ENCODE results near the gene ABCA9.

Gene ABCA9

DNA sequence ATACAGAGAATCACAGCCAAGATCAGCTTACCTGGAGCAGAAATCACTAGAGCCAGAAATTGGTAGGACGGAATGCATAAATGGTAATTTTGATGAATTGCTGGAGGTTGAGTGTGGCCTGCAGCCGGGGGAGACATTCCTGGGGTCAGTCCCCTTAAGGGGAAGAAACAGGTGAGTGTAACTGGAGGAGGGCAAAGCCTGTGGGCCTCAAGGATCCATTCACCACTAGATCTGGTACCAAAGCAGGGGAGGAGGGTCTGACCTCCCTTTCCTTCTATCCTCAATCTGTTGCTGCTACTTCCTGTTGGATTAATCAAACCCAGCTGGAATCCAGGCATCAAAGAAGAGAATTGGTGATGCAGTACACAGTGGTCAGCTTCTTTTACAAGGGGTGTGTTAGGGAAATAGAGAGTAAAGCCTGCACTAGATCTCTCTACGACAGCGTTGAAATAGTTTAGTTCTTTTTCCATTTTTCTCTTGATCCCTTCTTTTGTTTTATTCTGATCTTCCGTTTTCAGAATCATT, 8.6 kb upstream of the ABCA9 start:
- FAIRE-seq, result no peak
- no peak for DNase-seq (ENCODE audit: insufficient read length, low spot score)

DNA sequence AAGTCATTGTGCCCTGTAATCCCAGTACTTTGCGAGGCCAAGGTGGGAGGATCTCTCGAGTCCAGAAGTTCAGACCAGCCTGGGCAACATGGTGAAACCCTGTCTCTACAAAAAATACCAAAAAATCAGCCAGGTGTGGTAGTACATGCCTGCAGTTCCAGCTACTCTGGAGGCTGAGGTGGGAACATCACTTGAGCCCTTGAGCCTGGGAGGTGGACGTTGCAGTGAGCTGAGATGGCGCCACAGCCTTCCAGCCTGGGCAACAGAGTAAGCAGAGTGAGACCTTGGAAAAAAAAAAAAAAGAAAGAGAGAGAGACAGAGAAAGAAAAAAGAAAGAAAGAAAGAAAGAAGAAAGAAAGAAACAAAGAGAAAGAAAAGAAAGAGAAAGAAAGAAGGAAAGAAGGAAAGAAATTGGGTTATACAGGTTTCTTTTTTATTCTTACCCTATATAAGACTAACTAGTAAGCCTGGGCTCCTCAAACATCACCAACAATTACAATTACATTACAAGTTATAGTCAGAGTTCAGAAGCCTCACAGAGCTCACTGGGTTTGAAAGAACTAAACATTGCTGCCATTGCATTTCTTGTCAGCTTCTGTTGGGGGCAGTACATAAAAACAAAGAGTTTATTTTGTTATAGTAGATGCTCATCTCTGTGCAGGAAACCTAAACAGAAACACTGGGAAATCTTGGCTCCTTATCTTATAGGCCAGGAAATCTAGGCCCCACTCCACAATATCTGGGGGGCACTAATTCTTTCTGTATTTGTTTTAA, 6.7 kb upstream of the ABCA9 start:
- DNase-seq (ENCODE audit: insufficient read length, low spot score), result no peak
- FAIRE-seq, result no peak

DNA sequence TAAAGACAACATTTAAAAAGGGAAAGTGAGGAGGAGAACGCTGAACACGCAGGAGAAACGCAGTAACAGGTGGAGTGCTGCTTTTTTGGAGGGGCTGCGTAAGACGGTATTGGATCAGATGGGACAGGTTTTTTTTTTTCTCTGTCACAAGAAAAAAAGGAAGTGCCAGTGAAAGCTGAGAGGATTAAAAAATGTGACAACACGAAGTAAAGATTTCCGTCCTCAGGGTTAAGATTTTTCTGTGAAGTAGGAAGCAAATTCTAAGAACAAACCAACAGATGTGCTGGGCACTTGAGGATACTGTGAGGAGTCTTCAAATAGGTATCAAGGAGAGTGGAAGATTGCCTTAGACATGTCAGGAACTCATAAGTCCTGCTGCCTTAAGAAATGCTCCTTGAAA, 5.8 kb upstream of the ABCA9 start:
- peak; percentile 55 for FAIRE-seq
- no peak for DNase-seq (ENCODE audit: insufficient read length, low spot score)

DNA sequence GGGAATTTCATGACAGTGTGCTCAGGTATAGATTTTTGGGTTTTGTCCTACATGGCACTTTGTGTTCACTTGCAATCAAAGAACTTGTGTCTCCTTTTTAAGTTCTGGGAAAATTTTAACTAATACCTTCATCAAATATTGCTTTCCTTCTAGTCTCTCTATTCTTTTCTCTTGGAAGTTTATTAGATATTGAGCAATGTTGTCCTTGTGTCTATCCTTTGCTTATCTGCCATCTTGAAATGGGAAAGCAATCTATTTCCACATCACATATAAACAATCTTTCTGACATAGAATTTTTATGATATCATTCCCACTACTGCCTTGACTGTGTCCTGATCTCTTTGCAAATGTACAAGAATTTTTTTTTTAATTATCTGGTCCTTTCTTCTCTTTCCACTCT, 4.4 kb upstream of the ABCA9 start:
- FAIRE-seq (peak; percentile 26), DNase-seq (ENCODE audit: insufficient read length, low spot score) (no peak)

DNA sequence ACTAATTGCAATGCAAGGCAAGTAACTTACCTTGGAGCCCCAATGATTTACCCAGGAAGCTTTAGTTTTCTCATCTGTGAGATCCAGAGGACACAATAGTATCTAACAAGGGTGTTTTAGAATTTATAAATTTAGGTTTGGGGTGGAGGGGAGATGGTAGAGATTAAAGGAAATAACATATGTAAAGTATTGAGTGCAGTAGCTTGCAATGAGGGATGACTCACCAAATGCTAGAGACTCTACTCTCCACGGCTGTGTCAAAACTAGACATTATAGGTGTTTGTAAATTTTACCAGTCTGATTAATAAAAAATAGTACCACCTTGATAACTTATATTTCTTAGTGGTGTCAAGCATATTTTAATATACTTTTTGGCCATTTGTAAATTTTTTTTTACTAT, 3.7 kb upstream of the ABCA9 start:
- DNase-seq (ENCODE audit: insufficient read length, low spot score), result no peak
- FAIRE-seq, result no peak

DNA sequence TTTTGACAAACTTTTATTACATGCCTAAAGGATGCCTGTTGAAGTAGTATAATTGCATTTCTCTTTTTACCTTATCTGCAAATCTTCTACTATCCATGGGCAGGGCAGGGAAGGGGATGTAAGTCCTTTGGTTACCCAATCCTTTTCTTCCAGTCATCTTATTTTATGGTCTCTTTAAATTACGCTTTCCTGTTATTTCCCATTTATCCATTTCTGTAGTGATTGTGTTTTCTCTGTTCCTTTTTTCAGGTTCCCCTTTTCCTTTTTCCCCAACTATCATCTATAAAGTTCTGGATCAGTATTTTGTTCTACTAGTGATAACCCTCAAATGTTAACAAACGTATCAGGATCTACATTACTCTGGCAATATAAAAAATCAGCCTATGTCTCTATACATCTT, 3.3 kb upstream of the ABCA9 start:
- FAIRE-seq (no peak), DNase-seq (ENCODE audit: insufficient read length, low spot score) (no peak)

DNA sequence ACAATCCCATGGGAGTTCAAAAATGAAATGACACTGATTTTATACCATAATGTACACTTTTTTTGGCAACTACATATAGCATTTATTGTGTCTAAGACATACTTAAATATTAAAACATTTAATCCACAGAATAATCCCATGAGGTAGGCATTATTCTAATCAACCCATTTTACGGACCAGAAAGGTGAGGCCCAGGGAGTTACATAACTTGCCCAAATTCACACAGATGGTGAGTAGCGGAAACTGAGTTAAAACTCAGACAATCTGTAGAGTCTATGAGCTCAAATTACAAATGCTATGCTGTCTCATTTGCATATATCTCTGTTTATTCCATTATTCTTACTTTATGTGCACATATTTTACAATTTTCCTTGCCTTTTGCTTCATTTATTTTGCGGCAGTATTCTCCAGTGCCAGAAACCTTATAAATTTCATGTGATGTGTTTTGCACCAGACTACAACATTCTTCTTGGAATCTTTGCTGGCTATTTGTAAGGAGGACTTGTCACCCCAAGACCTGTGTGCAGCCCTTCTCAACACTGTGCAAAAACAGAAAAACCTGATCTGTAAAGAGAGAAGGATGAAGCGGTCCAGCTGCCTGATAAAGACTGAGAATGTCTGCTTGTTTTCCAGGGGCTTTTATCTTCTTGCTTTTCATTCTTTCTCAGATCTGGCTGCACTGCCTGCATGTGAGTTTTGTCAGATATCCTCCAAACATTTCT, 2.3 kb upstream of the ABCA9 start:
- no peak for DNase-seq (ENCODE audit: insufficient read length, low spot score)
- no peak for FAIRE-seq

DNA sequence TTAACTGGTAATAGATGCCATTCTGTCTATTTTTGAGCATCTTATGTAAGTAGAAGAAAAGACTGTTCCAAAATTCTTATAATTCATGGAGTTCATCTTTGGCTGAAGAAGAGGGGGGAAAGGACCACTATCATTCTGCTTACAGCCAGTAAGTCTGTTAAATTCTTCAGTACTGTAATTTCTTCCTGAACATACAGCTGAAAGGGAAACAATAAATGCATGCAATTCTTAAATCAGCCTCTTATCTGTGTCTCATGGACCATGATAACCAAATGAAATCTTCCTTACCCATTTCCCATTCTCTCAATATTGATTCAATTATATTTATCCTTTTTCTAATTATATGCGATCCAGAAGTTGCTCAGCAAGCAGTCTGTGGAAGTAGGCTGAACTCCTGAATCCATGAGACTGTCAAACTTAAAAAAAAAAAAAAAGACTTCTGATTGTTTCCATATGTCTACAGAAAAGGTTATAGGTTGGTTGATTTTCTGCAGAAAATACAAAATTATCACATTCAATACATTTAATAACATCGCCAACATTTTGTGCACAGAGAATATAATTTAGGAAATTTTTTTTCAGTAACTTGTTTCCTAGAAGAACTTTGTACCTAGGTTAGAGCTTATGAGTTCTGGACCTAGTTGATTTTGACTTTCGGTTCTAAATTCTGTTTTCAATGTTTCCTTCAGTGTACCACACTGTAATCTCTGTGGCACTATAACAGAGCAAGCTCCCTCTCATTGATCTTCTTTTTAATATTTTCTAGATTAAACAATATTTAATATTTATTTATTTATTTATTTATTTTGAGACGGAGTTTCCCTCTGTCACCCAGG, 1.2 kb upstream of the ABCA9 start:
- FAIRE-seq (no peak), DNase-seq (ENCODE audit: insufficient read length, low spot score) (no peak)

DNA sequence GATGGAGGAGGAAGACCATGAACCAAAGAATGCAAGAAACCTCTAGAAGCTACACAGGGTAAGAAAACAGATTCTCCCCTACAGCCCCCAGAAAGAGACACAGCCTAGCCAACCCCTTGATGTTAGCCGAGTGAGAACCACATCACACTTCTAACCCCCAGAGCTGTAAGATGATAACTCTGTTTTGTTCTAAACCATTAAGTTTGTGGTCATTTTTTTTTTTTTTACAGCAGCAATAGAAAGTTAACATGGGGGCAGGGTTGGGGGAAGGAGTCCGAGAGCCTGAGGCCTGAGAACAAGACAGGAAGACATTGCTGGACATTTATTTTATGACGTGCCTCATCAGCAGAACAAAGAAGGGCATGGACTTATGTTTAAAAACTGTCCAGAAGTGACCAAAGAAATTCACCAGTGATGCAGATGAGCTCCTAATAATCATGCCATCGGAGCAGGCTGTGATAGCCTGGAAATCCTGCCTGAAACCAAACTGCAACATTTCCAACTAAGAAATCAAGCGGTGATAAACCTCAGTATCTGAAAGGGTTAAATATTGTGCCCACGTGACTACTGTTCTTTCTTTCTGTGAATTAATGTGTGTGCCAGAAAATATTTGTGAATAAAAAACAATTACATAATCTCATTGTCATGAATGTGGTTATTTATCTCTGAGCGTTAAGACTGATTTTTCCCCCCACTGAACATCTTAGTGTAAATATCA, 1.1 kb downstream of the ABCA9 start:
- no peak for FAIRE-seq
- no peak for DNase-seq (ENCODE audit: insufficient read length, low spot score)

DNA sequence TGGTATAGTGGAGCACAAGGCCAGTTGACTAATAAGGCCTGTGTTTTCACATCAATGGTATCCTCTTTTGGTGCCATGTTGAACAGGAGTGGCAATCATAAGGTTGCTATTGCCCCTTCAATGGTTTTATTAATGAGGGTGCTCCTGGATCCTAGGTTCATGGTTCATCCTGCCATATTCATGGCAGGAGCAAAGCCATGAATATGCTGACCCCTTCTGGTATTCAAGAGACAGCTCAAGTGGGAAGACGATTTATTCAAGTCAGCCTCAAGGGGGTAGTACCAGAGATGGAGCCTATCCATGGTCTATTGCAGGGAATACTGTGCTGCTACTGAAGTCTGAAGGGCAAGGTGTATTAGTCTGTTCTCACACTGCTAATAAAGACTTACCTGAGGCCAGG, 2.6 kb downstream of the ABCA9 start:
- DNase-seq (ENCODE audit: insufficient read length, low spot score) (no peak), FAIRE-seq (no peak)

DNA sequence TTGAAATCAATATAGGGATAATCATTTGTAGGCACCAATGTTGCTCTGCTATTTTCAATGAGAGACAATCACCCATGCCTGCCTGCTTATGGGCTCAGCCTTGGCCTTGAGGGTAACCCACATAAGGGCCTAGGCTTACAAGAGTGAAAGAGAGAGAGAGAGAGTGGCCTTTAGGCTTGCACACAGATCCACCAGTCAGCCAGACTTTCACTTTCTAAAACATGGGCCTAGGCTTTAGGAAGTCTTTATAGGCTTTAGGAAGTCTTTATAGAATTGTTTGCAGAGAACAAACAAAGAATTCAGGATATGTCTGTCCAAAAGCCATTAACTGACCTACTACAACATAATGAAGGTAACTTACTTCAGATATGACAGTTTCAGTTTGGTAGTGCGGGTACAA, 3.4 kb downstream of the ABCA9 start:
- DNase-seq (ENCODE audit: insufficient read length, low spot score), result no peak
- no peak for FAIRE-seq

DNA sequence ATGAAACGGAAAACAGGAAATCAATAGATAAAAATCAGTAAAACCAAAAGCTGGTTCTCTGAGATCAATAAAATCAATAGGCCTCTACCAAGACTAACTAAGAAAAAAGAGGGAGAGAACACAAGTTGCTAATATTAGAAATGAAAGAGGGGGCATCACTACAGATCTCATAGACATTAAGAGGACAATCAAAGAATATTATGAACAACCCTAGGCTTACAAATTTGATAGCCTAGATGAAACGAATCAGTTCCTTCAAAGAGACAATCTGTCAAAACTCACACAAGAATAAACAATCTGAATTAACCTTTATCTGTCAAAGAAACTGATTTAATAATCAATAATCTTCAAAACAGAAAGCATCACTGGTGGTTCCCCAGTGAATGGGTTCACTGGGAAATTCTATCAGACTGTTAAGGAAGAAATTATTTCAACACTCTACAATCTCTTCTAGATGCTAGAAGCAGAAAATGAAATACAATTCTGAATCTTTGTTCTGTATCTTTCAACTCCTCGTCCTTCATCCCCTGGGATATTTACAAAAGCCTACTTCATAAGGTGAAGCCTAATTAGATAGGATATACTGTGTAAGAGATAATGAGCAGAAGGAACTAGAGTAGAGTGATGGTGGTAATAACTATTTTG, 4.4 kb downstream of the ABCA9 start:
- no peak for FAIRE-seq

DNA sequence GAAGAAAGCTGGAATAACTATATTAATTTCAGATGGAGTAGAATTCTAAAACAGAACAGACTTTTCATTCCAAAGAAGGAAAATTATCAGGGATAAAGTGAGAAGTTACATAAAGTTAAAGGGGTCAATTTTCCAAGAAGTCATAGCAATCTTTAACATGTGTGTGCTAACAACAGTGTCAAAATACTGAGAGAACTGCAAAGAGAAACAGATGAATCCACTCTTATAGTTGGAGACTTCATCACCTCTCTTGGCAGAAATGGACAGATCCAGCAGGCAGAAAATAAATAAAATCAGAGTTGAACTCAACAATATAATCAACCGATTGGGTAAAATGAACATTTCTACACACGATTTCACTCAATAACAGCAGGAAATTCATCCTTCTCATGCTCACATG, 5.4 kb downstream of the ABCA9 start:
- DNase-seq (ENCODE audit: insufficient read length, low spot score) (no peak), FAIRE-seq (no peak)

More for the DNA sequence above, 4.4 kb downstream of the ABCA9 start:
- no peak for DNase-seq (ENCODE audit: insufficient read length, low spot score)

DNA sequence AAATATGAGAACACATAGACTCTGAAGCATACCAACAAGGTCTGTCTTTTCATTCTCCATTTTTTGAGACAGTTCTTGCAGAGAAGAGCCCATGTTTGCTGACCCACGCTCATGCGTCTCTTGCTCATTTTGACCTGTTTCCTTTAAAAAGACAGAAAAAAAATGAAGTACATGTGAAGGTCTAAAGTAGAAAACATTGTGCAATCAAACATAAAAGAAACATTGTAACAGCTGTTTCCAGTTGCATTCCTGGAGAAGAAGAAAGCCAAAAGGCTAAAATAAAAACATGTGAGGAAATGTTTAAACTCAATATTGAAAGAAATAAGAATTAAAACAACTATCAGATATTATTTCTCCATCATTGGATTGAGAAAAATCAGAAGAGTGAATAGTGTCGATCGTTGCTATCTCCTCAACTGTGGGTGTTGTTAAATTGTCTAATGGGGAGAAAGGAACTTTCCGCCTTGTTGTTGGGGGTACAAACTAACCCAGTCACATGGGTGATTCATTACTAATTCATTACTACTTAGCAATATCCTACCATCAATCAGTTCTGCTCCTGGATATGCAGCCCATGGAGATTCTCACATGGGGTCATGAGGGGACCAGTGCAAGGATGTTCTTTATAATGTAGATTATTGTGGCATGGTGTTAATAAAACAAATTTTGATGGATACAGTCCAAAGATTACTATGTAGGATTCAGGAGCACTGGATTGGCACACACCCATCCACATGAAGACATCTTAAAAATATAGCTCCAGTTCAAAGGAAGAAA, 9.5 kb downstream of the ABCA9 start:
- DNase-seq (ENCODE audit: insufficient read length, low spot score) (no peak), FAIRE-seq (no peak)

DNA sequence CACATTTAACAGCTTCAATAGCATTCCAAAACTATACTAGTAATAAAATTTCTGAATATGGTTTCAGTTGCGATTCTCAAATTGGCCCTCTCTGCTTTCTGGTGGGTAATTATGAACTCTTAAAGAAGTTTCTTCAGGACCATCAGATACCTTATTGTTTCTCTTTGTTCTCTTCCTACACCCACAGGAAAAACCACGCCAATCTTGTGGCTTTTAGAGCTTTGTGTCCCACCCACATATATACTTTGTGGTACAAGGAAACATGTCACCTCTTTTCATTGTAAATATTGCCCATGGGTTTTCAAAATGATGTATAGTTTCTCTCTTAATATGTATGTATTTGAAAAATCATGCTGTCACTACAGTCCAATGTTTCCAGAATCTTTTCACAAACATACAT, 12.1 kb downstream of the ABCA9 start:
- DNase-seq (ENCODE audit: insufficient read length, low spot score) (no peak), FAIRE-seq (no peak)

DNA sequence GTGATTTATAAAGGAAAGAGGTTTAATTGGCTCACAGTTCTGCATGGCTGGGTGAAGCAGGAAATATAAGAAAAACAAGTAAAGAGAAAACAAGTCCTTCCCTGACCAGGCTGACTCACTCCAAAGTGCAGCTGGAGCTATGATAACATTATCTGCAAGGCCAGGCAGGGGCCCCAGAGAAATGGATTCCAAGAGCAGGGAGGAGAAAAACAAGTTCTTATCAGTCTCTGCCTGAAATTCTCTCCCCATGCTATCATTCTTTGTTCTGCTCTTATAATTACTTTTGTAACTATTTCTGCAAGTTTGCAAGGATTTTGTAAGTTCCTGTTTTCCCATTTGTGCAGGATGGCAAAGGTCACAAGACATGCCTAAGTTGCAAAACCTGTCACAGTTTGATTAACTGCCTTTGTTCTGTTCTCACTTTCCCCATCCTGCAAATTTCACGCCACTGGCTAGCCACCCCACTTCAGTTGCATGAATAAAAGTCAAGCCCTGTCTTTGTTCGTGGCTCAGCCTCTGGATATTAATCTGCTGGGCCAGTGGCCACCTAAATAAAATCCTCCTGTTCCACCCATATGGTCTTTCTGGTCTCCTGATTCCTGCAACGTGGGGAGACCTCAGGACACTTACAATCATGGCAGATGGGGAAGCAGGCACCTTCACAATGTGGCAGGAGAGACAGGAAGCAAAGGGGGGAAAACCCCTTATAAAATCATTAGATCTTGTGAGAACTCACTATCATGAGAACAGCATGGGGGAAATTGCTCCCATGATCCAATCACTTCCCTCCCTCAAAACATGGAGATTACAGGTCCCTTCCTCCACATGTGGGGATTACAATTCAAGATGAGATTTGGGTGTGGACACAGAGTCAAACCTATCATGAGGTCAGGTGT, 13.1 kb downstream of the ABCA9 start:
- DNase-seq (ENCODE audit: insufficient read length, low spot score) (no peak), FAIRE-seq (no peak)

DNA sequence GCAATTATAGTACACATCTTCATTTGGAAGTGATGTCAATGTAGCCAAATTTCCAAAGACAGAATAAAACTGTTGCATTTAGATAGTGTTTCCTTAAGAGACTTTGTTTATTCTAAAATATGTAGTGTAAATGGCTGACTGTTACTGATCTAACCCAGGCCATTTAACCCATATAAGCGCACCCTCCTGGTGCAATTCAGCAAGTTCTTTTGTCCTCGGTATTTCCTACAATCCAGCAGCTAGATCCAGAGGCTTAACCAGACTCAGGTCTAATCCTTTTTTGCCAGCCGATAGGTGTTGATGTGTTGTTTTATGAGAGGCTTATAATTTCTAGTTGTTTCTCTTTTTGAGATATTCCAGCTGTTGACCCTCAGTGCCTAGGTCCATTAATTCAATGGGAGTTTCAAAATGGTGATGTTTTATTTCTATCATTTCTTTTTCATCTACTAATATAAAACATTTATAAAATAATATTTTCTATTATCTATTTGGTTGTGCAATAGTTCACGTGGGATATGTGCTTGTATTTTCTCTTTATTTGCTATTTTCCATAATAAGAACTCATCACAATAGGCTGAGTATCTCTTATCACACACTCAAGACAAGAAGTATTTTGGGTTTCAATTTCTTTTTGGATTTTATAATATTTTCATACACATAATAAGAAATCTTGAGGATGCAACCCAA, 14.5 kb downstream of the ABCA9 start:
- FAIRE-seq, result no peak
- DNase-seq (ENCODE audit: insufficient read length, low spot score), result no peak

DNA sequence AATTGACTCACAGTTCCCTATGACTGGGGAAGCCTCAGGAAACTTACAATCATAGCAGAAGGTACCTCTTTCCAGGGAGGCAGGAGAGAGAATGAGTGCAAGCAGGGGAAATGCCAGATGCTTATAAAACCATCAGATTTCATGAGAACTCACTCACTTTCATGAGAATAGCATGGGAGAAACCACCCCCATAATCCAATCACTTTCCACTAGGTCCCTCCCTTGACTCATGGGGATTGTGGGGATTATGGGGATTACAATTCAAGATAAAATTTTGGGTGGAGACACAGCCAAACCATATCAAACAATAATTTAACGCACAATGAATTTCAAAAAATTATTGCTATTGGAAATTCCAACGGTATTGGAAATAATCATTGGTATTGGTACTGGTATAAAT, 15.1 kb downstream of the ABCA9 start:
- no peak for FAIRE-seq
- no peak for DNase-seq (ENCODE audit: insufficient read length, low spot score)

Data from GM19239 (cell line).